GM12872 (cell line): Measurements from ENCODE around the gene FAM83B.

Source experiments
- CTCF ChIP-seq: IDR thresholded peaks from 3 replicates; pipeline ENCODE4 v1.5.1; 2011; ENCODE audit warnings: low read depth, mild to moderate bottlenecking, low read length, moderate library complexity; ENCODE audit not compliant: insufficient read depth

Gene FAM83B

GRCh38 chr6:54846243-54846856, at the start of gene FAM83B:
TSS of gene FAM83B (plus strand) at chr6:54846771. CDS start at chr6:54870247, 23,476 bp downstream.
- TF ChIP-seq CTCF = no peak

- no peak for TF ChIP-seq CTCF
Observed at GRCh38 chr6:54800050-54800600, 46.4 kb upstream of the FAM83B start.

- no peak for TF ChIP-seq CTCF
Observed at GRCh38 chr6:54801244-54801643, 45.3 kb upstream of the FAM83B start.

GRCh38 chr6:54801669-54802068, 44.9 kb upstream of the FAM83B start:
- no peak for TF ChIP-seq CTCF

GRCh38 chr6:54802775-54803634, 43.6 kb upstream of the FAM83B start:
- no peak for TF ChIP-seq CTCF

GRCh38 chr6:54805077-54805476, 41.5 kb upstream of the FAM83B start:
- TF ChIP-seq CTCF = no peak

GRCh38 chr6:54810147-54810546, 36.4 kb upstream of the FAM83B start:
- no peak for TF ChIP-seq CTCF
